Measurements from ENCODE around the gene KIF23.
A peak's percentile ranks its signal among the peaks of the same experiment; 100 is the strongest.
"Not testable (repeated sequence)": the region's sequence is repeated elsewhere in the genome, so short reads cannot be mapped to it uniquely, and the experiment has no call there.

The KIF23 gene

DNA sequence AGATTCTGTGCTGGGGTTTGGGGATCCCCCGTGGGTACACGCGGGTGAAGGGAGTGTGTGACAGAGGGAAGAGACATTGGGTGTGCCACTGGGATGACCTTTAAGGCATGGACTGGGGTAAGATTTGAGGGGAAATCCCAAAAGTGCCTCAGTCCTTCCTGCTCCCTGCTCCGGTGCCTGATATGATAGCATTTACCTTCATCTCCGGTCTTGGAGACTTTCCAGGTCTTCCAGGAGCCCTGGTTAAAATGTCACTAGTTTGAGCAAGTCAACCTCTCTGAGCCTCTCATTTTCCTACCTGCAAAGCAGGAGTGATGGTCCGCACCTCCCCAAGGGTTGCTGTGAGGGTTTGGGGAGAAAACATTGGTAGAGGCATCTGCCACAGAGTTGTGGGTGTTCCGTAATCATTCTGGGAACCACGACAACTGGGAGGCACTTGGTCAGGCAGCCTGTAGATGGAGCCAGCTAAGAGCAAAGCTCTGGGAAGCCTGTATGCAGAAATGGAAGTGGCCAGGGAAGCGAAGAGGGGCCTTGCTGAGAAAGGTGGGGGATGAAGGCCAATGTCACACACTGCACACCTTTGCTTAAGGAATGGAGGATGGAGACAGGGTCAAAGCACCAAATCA, 33.9 kb upstream of the KIF23 start:
- DNase-seq (ENCODE audit: low read depth) = no peak
- TF ChIP-seq CTCF (IDR thresholded peaks at IDR 0.05; ENCODE audit: control insufficient read depth, extremely low read depth, insufficient read depth) = peak; percentile 50
- no peak overlapping the region for H3K4me3 ChIP-seq (ENCODE audit: low read depth, low read length)

DNA sequence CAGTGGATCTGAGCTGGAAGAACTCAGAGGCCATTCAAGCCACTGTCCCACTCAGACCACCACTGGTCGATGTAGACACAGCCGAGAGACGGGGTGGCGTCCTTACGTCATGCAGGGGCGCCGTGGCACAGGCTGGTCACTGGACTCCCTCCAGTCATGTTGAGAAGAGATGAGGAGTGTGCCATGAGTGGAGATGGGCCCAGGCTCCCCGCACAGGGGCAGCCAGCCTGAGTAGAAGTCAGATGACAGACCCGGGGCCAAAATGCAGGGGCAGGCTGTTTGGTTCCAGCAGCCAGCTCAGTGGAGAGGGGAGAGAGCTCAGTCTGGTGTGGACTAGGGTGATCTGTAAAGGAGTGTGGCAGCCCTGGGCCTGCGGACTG, 33.4 kb upstream of the KIF23 start:
- no peak for DNase-seq (ENCODE audit: low read depth)
- TF ChIP-seq CTCF (IDR thresholded peaks at IDR 0.05; ENCODE audit: control insufficient read depth, extremely low read depth, insufficient read depth) = no peak
- no peak overlapping the region for H3K4me3 ChIP-seq (ENCODE audit: low read depth, low read length)

DNA sequence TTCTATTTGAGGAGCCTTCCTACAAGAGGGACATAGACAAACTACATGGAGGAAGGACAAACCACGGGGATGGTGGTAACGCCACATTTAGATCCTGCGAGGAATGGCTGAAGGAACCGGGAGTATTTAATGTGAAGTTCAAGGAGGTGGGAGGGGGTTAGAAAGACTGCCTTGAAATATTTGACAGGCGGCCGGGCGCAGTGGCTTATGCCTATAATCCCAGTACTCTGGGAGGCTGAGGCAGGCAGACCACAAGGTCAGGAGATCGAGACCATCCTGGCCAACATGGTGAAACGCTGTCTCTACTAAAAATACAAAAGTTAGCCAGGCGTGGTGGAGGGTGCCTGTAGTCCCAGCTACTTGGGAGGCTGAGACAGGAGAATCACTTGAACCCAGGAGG, 32.0 kb upstream of the KIF23 start:
- not testable (repeated sequence) for H3K4me3 ChIP-seq (ENCODE audit: low read depth, low read length); DNase-seq (ENCODE audit: low read depth)

GRCh38 chr15:69384066-69384465, 30.1 kb upstream of the KIF23 start:
- DNase-seq (ENCODE audit: low read depth) = not testable (repeated sequence)

GRCh38 chr15:69384626-69385598, 29.2 kb upstream of the KIF23 start:
- no peak for TF ChIP-seq CTCF (IDR thresholded peaks at IDR 0.05; ENCODE audit: control insufficient read depth, extremely low read depth, insufficient read depth)
- no peak overlapping the region for H3K4me3 ChIP-seq (ENCODE audit: low read depth, low read length)
- no peak for DNase-seq (ENCODE audit: low read depth)

More at GRCh38 chr15:69384066-69384465, 30.1 kb upstream of the KIF23 start:
- H3K4me3 ChIP-seq (ENCODE audit: low read depth, low read length) = not testable (repeated sequence)

GRCh38 chr15:69385831-69386230, 28.3 kb upstream of the KIF23 start:
- H3K4me3 ChIP-seq (ENCODE audit: low read depth, low read length) = no peak overlapping the region
- no peak for TF ChIP-seq CTCF (IDR thresholded peaks at IDR 0.05; ENCODE audit: control insufficient read depth, extremely low read depth, insufficient read depth)
- no peak for DNase-seq (ENCODE audit: low read depth)

DNA sequence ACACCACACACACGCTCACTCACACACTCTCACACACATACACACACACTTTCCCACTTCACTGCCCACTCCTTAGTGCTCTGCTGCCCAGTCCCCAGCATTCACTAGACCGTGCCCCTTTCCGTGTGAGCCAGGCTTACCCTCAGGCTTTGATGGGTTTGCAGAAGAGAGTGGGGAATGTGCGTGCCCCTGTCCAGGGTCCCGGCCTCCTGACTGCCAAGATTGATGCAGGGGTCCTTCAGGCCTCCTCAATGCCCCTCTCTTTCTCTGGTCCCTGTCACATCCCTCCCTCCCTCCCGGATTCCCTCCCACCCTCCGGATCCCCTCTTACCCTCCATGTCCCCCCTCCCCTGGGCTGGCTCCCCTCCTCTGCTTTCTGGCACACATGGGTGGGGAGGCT, 27.9 kb upstream of the KIF23 start:
- TF ChIP-seq CTCF (IDR thresholded peaks at IDR 0.05; ENCODE audit: control insufficient read depth, extremely low read depth, insufficient read depth) = no peak
- DNase-seq (ENCODE audit: low read depth) = no peak
- no peak overlapping the region for H3K4me3 ChIP-seq (ENCODE audit: low read depth, low read length)

Data from LNCaP clone FGC (cell line).